Natural killer cell treated with Interleukin-12 subunit alpha and Interleukin-12 subunit beta and Interleukin-15 and Interleukin-18, amount 100 ng/mL, for 72 hours (primary cell): ENCODE results near the gene TSPEAR. TPM values are rescaled to one million over a fixed set of nuclear protein-coding genes. Genes with fewer than 3 reads are reported as not detected.
"Not testable (repeated sequence)": the region's sequence is repeated elsewhere in the genome, so short reads cannot be mapped to it uniquely, and the experiment has no call there.

Source experiments
- ATAC-seq, 2 donors: fragments of 150-1000 bp; cut with Tn5 transposase in 1 of 2; sonication (Bioruptor Pico), chemical (Tn5 transposase) in 1 of 2; 2 replicates each; pipeline ENCODE4 v1.10.0; 2021
- DNase-seq: peaks from one replicate; pipeline ENCODE4 v3.0.0; 2022; ENCODE audit warnings: low spot score
- H3K27ac Mint-ChIP-seq, 2 donors: 1 replicate in 1 of 2; 2 replicates in 1 of 2; pipeline ENCODE4 v1.8.0; 2022; ENCODE audit warnings: mixed read lengths in 2 of 2, mild to moderate bottlenecking in 1 of 2, moderate library complexity in 1 of 2
- H3K27me3 Mint-ChIP-seq, 2 donors: 1 replicate in 1 of 2; 2 replicates in 1 of 2; pipeline ENCODE4 v1.8.0; 2022; ENCODE audit warnings: mixed read lengths in 2 of 2
- H3K36me3 Mint-ChIP-seq: one replicate; pipeline ENCODE4 v1.8.0; 2022; ENCODE audit warnings: mixed read lengths
- H3K4me1 Mint-ChIP-seq, 2 donors: 1 replicate in 1 of 2; 2 replicates in 1 of 2; pipeline ENCODE4 v1.8.0; 2022; ENCODE audit warnings: low read depth in 2 of 2, mixed read lengths in 2 of 2, mild to moderate bottlenecking in 1 of 2
- H3K4me3 Mint-ChIP-seq: one replicate; pipeline ENCODE4 v1.8.0; 2022; ENCODE audit warnings: mixed read lengths
- H3K9me3 Mint-ChIP-seq: 2 replicates; pipeline ENCODE4 v1.8.0; 2022; ENCODE audit warnings: mixed read lengths
- total RNA-seq, 2 donors: library from RNA; stranded (reverse); gene quantifications; one replicate each; pipeline ENCODE4 v1.2.3, GENCODE V29; 2022

Gene TSPEAR
- total RNA-seq, 2 donors from 2014 or later: not detected

DNA sequence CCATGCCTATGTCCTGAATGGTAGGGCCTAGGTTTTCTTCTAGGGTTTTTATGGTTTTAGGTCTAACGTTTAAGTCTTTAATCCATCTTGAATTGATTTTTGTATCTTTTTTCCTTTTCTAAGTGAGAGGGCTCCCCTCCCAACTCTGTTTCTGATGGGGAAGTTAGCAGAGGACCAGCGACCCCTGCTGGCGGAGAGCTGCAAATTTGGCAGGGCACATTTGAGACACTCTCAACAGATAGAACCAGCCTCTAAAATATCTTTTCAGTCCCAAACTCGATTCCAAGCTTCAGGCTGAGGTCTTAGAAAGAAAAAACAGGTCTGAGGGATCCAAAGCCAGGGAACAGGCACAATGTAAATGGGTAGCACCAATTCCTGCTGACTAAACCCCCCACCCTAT is 223.5 kb downstream of the TSPEAR start:
- Mint-ChIP-seq H3K4me3 (no peak overlapping the region), H3K9me3 (peaks cover 4% of the 10 kb centered on the region), H3K27me3 (peaks cover 10 to 16% of the 10 kb centered on the region in 2 donors), H3K36me3 (peaks cover 7% of the 10 kb centered on the region), H3K4me1 (peaks cover 0 to 3% of the 10 kb centered on the region in 2 donors), H3K27ac (no peak overlapping the region)
- DNase-seq (no peak), ATAC-seq (no peak)

DNA sequence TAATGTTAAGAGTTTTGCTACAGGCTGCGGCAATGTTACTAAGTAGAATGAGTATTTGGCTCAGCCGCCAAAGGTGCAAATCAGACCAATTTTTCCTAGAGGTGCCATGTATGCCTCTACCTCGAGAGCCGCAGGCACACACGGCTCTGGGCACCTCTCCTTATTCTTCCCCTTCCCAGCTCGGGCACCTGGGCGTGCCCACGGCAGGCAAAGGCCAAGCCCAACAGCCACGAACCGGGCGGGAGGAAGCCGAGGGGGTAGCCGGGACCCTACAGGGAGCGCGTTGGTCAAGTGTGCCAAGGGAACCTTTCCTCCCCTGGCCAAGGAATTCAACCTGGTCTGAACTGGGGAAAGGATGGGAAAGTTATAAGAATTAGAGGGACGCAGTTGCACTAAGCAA is 225.1 kb downstream of the TSPEAR start:
- DNase-seq (no peak), ATAC-seq (no peak)
- peaks cover 0 to 16% of the 10 kb centered on the region in 2 donors for H3K27me3 Mint-ChIP-seq
- no peak overlapping the region for H3K27ac Mint-ChIP-seq
- H3K36me3 Mint-ChIP-seq: no peaks in the 10 kb centered on the region
- peak overlapping the region; percentile 6 for H3K4me3 Mint-ChIP-seq
- no peaks in the 10 kb centered on the region for H3K9me3 Mint-ChIP-seq
- H3K4me1 Mint-ChIP-seq: peaks cover 0 to 3% of the 10 kb centered on the region in 2 donors

- Mint-ChIP-seq H3K36me3 (no peaks in the 10 kb centered on the region), H3K4me1 (peaks cover 0 to 3% of the 10 kb centered on the region in 2 donors), H3K4me3 (peak overlapping the region; percentile 48), H3K9me3 (no peaks in the 10 kb centered on the region), H3K27ac (no peak overlapping the region), H3K27me3 (peaks cover 0 to 16% of the 10 kb centered on the region in 2 donors)
- DNase-seq: no peak
- no peak for ATAC-seq
Measured at GRCh38 chr21:44485796-44486195, 225.6 kb downstream of the TSPEAR start.

- Mint-ChIP-seq H3K4me3 (peak overlapping the region; percentile 48), H3K27me3 (peaks cover 0 to 16% of the 10 kb centered on the region in 2 donors), H3K36me3 (no peaks in the 10 kb centered on the region), H3K9me3 (no peaks in the 10 kb centered on the region), H3K27ac (no peak overlapping the region), H3K4me1 (peaks cover 0 to 3% of the 10 kb centered on the region in 2 donors)
- ATAC-seq: peak; percentile 83 to 89
- DNase-seq: no peak
Measured at GRCh38 chr21:44485254-44485793, 226.0 kb downstream of the TSPEAR start.

DNA sequence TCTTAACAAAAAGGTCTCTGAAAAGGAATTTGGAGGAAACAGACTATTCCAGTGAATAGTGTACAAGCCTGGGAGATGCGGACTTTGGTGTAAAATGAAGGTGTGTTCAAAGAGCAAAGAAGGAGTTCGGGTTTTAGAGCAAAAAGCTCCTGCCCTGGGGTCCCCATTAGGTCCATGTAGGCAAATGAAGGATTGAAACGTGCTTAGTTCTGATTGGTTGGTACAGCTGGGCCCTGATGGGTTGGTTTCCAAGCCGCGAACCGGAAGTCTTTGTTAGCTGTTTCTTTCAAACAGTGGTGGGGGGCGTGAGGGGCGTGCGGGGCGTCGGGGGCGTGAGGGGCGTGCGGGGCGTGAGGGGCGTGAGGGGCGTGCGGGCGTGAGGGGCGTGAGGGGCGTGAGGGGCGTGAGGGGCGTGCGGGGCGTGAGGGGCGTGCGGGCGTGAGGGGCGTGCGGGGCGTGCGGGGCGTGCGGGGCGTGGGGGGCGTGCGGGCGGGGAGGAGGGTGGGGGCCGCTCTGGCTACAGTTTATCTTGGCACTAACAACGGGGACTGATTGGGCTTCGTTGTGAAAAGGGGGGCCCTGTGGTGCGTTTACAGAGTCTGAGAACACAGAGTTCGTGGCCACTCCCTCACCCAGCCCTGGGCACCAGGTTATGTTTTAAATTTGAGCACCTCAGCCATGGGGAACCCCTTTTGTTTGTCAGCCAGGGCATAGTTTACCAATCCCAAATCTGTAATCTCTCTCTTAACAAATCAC is 226.7 kb downstream of the TSPEAR start:
- Mint-ChIP-seq H3K9me3 (no peaks in the 10 kb centered on the region), H3K4me3 (peak overlapping the region; percentile 48), H3K27me3 (peaks cover 0 to 16% of the 10 kb centered on the region in 2 donors), H3K36me3 (no peaks in the 10 kb centered on the region), H3K27ac (no peak overlapping the region), H3K4me1 (peaks cover 0 to 3% of the 10 kb centered on the region in 2 donors)
- no peak for ATAC-seq
- DNase-seq: no peak

DNA sequence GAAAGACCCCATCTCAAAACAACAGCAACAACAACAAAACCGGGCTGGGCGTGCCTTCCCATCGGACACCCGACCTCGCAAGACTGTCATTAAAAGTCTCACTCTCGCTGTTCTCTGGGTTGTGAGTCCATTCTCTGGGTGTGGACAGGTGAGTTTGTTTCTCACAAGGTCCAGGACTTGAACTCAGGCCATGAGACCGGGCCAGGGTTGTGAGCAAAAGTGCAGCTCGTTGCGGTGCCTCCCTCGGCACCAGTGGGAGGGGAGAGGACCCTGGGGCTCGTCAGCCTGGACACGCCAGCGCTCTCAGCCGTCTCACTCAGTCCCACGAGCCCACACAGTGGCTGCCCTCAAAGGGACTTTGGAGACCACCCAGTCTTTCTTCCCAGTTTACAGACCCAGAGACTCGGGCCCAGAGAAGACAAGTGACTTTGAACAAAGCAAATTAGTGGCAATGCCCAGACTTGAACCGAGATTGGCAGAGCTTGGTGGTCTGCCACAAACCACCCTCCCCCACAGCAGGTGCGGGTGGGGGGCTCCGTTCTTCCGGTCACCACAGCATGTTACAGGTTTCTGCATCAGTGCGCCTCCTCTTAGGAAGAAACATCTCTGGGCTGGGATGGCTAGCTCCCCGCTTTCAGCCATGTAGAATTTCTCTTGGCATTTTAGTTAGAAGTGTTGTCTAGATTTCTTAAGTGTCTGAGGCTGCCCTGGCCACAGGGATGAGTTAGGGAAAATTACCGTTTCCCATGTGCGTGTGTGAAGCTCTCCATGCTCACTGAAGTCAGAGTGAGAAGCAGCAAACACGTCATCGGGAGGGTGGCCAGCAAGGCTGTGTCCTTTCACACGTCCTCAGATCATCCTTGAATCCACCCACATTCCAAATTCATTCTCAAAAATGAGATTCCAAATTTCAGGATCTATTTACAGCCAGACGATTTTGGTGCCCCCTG is 227.8 kb downstream of the TSPEAR start:
- peaks cover 5 to 8% of the 10 kb centered on the region in 2 donors for H3K4me1 Mint-ChIP-seq
- DNase-seq: no peak
- no peak overlapping the region for H3K4me3 Mint-ChIP-seq
- peaks cover 0 to 15% of the 10 kb centered on the region in 2 donors for H3K27me3 Mint-ChIP-seq
- H3K36me3 Mint-ChIP-seq: no peaks in the 10 kb centered on the region
- no peak for ATAC-seq
- H3K27ac Mint-ChIP-seq: no peak overlapping the region
- H3K9me3 Mint-ChIP-seq: no peaks in the 10 kb centered on the region

DNA sequence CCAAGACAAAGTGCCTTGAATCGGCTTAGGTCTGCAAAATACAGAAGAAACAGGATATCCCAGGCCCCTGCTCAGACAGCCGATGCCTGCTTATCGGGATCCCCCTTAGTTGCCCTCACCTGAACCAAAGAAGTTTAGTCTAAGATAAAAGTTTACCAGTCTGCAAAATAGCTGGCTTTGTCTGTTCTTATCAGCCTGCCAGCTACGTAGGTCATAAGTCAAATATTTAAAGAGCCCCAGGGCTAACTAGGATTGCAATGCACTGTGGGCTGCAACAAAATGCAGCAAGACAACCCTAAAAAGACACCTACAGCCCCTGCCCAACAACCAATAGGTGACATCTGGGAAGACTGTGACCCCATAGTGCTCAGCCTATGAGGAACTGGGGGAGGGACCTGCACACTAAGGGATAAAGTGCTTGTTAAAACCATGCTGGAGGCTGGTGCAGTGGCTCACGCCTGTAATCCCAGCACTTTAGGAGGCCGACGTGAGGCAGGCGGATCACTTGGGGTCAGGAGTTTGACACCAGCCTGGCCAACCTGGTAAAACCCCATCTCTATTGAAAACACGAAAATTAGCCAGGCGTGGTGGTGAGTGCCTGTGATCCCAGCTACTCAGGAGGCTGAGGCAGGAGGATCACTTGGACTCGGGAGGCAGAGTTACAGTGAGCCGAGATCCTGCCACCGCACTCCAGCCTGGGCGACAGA is 228.6 kb downstream of the TSPEAR start:
- Mint-ChIP-seq H3K27me3 (peaks cover 0 to 15% of the 10 kb centered on the region in 2 donors), H3K4me1 (peaks cover 5 to 8% of the 10 kb centered on the region in 2 donors), H3K27ac (no peak overlapping the region), H3K4me3 (no peak overlapping the region), H3K9me3 (no peaks in the 10 kb centered on the region), H3K36me3 (no peaks in the 10 kb centered on the region)
- ATAC-seq (no peak), DNase-seq (no peak)

DNA sequence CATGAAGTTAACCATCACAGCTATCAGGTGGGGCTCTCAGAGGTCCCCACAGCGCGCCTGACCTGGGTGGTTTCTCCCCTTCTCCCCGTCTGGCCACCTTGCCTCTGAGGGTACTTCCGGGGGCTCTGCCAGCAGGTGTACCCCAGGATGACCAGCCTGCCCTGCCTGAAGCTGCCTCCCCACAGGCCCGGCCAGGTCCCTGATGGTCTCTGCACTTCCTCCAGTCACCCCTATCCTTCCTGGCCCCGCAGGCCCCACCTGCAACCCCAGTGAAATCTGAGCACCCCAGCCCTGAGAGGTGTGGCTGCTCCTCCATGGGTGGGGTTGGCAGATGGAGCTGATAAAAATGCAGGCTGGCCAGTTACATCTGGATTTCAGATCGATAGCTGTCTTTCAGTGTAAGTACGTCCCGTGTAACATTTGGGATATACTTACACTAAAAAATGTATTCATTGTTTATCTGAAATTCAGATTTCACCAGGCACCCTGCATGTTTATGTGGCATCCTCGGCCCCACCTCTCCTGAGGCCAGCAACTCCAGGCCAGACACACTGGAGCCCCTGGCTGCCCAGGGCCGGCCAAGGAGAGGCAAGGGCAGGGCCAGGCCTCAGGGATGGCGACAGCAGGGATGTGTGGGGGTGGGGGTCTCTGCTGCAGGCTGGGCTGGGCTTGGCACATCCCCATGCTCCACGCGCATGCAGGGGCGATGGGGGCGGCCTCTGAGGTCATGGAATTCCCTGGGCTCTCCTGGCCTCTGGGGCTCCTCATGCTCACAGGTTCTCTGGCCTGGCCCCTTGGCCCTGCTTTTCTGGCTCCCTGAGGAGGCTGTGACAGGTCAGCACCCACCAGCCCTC is 230.9 kb downstream of the TSPEAR start:
- Mint-ChIP-seq H3K4me1 (peaks cover 5 to 6% of the 10 kb centered on the region in 2 donors), H3K36me3 (no peaks in the 10 kb centered on the region), H3K27me3 (peaks cover 0 to 13% of the 10 kb centered on the region in 2 donors), H3K27ac (no peak overlapping the region), H3K4me3 (no peak overlapping the region), H3K9me3 (no peaks in the 10 kb centered on the region)
- ATAC-seq: no peak
- DNase-seq: no peak

DNA sequence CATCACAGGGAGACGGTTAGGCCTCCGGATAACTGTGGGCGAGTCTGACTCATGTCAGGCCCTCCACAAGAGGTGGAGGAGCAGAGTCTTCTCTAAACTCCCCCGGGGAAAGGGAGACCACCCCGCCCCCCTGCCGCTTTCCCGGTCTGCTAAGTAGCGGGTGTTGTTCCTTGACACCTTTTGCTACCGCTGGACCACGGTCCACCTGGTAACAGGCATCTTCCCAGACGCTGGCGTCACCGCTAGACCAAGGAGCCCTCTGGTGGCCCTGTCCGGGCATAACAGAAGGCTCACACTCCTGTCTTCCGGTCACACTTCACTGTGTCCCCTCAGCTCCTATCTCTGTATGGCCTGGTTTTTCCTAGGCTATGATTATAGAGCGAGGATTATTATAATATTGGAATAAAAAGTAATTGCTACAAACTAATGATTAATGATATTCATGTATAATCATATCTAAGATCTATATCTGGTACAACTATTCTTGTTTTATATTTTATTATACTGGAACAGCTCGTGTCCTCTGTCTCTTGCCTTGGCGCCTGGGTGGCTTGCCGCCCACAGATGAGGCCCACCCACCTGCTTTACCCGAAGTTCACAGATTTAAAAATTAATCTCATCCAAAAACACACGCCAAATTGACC is 231.7 kb downstream of the TSPEAR start:
- not testable (repeated sequence) for H3K4me1 Mint-ChIP-seq, H3K27ac Mint-ChIP-seq, DNase-seq, H3K9me3 Mint-ChIP-seq, ATAC-seq, H3K4me3 Mint-ChIP-seq, H3K36me3 Mint-ChIP-seq
- peaks cover 0 to 11% of the 10 kb centered on the region in 2 donors for H3K27me3 Mint-ChIP-seq

DNA sequence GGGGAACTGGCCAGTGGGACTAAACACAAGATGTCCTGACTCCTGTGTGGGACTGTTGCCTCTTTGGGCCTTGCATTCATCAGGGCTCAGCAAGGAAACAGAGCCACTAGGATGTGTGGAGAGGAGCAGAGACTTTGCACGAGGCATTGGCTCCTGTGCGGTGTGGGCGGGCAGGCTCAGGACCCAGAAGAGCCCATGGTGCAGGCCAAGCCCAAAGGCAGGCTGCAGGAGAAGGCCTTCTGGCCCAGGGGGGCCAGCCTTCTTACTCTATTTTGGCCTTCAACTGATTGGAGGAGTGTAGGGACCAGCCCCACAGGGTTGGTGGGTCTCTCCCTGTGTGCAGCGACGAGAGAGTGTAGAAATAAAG is 232.6 kb downstream of the TSPEAR start:
- peak overlapping the region in 1 of 2 donors; percentile 39 for H3K27ac Mint-ChIP-seq
- ATAC-seq (no peak), DNase-seq (no peak)
- no peaks in the 10 kb centered on the region for H3K9me3 Mint-ChIP-seq
- no peaks in the 10 kb centered on the region for H3K36me3 Mint-ChIP-seq
- peaks cover 0 to 8% of the 10 kb centered on the region in 2 donors for H3K27me3 Mint-ChIP-seq
- no peak overlapping the region for H3K4me3 Mint-ChIP-seq
- H3K4me1 Mint-ChIP-seq: peaks cover 5 to 6% of the 10 kb centered on the region in 2 donors

DNA sequence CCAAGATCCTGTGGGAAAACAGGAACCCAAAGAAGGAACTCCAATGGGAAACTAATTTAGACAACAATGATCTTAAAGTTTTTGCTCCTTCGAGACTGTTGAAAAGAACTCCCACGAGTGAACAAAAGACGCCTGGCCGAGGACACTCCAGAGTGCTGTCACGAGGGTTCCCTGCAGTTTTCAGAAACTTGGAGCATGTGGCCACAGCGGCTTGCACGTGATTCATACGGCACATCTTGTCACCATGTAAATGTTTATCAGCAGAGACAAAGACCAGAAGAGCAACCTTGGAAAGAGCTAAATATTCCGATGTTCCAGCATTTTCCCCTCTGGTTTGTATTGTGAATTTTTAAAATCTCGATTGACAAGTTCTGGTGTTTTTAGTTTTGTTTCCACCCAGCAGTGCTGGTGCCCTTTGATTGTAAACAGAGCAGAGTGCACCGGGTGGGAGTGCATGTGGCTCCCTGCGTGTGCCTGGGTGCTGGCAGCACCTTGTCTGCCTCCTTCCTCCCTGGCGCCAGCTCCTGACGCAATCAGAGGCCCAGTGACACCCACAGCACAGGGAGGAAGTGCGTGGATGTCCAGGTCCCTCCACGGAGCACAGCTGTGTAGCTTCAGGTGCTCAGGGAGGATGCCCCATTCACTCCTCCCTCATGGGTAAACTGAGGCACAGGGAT is 233.1 kb downstream of the TSPEAR start:
- Mint-ChIP-seq H3K36me3 (no peaks in the 10 kb centered on the region), H3K4me1 (peaks cover 5 to 6% of the 10 kb centered on the region in 2 donors), H3K27me3 (peaks cover 0 to 8% of the 10 kb centered on the region in 2 donors), H3K27ac (peak overlapping the region in 1 of 2 donors; percentile 39), H3K4me3 (no peak overlapping the region), H3K9me3 (no peaks in the 10 kb centered on the region)
- no peak for ATAC-seq
- no peak for DNase-seq

GRCh38 chr21:44477712-44478111 is 233.7 kb downstream of the TSPEAR start:
- Mint-ChIP-seq H3K27ac (no peak overlapping the region), H3K4me1 (peaks cover 5 to 6% of the 10 kb centered on the region in 2 donors), H3K4me3 (no peak overlapping the region), H3K9me3 (no peaks in the 10 kb centered on the region), H3K36me3 (no peaks in the 10 kb centered on the region), H3K27me3 (peaks cover 0 to 8% of the 10 kb centered on the region in 2 donors)
- DNase-seq (no peak), ATAC-seq (no peak)
